Right kidney (tissue), 1 donor: ENCODE results near the gene TEAD4.

ENCODE experiments used
- DNase-seq: peaks from one replicate; pipeline ENCODE4 v3.0.0-alpha.2; 2016

The TEAD4 gene

DNA sequence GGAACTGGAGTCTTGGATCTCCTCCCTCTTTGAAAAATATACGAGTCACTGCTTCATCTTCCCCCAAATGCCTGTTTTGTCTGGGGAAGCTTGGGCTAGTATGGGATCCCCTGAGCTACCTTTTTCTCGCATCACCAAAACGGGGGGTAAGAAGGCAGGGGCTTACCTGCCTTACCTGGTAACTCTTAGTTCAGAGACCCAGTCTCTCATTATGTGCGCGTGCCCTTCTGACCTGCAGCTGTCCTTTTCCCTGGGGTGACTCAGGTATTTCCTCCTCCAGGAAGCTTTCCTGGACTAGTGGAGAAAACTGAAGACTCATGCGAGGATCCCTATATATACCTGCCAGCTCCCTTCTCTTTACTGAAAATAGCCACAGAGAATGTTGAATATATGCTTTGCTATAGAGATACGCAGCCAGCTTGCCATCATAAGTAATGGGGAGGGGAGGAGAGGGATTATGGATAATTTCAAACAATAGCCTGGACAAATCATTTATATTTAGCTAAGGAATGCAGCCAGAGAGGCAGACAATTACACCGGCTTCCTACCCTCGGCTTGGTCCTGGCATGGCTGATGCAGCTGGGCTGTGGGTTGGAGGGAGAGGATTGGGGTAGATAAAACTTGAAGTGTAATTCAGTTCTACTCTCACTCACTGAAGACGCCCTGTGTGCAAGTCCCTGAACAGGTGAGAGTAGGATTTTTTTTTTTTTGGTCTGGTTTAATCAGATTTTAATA, 119.1 kb downstream of the TEAD4 start:
- DNase-seq: no peak

DNA sequence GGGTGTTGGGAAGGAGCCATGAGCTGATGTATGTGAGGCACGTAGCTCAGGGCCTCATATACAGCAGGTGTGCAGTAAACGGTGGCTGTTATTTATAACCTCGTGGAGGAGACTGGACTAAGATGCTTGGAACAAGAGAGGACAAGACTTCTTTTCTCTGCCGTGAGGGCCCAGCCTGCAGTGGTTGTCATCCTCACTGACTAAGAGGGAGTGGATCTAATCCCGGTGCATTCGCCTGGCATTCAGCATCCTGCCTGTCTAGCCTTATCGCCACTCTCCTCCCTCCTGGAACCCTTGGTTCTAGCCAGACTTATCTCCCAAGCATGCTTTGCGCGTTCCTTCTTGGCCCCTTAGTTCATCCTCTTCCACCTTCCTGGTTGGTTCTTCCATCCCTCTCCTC, 121.9 kb downstream of the TEAD4 start:
- DNase-seq: no peak

DNA sequence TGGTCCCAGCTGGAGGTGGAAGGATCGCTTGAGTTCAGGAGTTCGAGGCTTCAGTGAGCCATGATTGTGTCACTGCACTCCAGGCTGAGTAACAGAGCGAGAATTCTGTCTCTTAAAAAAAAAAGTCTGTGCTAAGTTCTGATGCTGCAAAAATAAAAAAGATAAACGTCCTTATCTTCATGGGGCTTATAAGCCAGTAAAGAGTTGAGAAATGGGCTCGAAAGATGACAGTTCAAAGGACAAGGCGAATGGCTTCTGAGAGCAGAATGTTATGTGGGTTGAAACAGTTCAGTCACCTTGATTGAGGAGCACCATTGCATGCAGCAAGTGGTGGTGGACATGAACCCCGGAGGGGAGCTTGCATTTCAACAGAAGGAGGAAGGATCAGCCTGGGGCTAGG, 122.7 kb downstream of the TEAD4 start:
- DNase-seq: no peak

DNA sequence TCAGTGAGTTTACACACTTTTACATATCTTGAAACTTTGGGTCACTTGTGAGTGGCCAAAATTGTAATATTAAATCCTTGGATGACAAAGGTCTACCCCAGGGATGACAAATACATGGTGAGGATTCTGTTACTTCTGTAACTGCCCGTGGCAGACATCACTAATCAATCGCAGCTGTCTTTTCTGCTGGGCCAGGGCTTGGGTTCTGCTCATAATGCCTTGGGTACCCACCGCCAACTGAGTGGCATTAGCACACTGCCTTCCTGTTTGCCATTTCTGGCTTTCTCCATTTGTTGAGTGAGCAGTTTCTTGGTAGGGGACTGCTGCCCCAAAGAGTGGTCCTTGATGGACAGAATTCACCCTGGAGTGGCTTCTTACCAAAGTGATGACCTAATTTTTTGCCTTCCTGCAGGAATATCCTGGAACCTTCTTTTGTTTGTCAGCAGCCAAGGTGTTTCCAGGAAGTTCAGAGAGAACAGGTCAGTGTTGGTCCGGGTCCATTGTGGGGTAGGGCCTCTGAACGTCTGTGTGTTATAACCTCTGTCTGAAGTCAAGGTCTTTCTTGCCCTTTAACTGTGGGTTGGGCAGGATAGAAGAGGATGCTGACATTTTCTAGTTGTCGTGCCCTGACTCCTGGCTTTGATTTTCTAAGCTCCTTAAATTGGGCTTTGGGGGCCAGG, 124.2 kb downstream of the TEAD4 start:
- DNase-seq: no peak

DNA sequence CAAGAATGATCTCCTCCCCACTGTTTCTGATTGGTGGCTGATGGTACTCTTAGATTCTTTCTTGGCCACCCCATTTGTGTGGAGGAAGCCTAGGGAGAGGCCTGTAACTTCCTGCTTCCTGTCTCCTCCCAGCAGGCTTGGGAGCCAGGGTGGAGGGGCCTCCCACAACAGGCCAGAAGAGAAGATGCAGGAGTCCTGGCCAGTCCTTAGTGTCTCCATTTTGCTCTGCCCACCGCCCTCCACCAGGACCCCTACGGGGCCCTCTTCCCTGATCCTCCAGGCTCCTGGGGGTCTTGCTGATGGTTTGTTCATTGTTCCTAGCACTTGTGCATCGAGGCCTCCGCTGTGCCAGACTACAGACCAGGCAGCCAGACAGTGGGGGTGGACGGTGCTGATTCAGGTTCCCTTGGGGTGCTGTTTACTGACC, 124.7 kb downstream of the TEAD4 start:
- DNase-seq: no peak

- no peak for DNase-seq
These were observed 125.5 kb downstream of the TEAD4 start for GRCh38 chr12:3084742-3085141.

DNA sequence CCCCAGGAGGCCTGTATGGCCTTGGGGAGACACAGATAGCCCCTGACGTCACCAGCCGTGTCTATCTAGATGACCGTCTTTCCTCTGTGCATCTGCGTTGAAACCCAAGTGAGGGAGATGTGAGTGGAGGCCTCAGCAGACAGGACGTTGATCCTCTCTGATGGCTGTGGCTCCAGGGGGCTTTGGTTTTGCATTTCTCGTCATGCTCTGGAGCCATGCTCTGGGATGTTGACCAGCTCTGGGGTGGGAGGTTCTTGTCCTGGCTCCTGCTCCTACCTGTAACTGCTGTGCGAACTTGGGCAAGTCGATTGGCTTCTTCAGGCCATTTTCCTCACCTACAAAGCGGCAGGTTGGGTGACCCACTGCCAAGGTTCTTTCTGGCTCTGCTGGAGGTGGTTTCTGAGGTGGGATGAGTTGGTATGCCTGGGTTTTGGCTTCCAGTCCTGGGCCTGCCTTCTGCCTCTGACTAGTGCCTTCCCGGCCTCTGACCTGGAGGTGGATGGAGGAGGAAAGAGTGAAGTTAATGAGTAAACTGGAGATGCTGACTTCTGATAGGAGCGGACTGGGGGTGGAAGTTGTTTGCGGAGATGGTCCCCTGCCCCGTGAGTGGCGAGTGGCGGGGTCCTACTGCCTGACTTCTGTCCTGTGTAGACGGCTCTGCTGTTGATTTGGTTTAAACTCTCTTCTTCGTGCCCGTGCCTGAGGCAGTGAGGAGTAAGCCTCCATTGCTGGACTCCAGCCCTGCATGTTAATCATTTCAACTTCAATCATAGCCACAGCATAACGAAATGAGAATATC, 126.3 kb downstream of the TEAD4 start:
- peak; percentile 55 for DNase-seq

- no peak for DNase-seq
These were observed 127.0 kb downstream of the TEAD4 start for GRCh38 chr12:3086211-3086610.

DNA sequence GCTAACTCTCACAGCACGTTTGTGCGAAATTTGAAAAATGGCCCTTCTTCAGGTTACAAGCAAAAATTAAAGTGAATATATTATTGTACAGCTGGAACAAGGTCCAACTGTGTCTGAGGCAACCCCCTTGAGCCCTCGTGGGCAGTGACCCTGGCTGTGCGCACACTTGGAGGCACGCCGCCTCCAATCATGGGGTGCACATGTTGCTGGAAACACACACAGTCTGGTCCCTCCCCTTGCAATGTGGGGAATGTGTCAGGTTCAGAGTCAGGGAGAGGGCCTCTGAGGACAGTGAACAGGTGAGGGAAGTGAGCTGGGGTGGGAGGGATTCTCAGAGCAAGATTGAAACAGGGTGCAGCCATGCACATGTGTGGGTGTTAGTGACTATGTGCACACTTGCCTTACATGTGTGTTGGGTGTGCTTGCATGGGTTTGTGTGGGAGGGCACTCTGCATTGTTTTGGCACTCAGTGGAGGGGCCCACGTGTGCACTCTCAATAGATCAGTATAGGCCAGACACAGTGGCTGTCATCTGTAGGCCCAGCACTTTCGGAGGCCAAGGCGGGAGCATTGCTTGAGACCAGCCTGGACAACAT, 127.6 kb downstream of the TEAD4 start:
- DNase-seq: no peak

GRCh38 chr12:3087758-3088650, 128.8 kb downstream of the TEAD4 start:
- DNase-seq: no peak

- no peak for DNase-seq
These were observed 130.4 kb downstream of the TEAD4 start for GRCh38 chr12:3089588-3089987.
